ENCODE data around the gene AP3S2. TPM values are rescaled to one million over a fixed set of nuclear protein-coding genes. Genes with fewer than 3 reads are reported as not detected.
"Not testable (repeated sequence)": the region's sequence is repeated elsewhere in the genome, so short reads cannot be mapped to it uniquely, and the experiment has no call there.

The AP3S2 gene
- total and polyA plus RNA-seq, 9 donors: 23.7 to 35.2 (median 26.6) TPM

DNA sequence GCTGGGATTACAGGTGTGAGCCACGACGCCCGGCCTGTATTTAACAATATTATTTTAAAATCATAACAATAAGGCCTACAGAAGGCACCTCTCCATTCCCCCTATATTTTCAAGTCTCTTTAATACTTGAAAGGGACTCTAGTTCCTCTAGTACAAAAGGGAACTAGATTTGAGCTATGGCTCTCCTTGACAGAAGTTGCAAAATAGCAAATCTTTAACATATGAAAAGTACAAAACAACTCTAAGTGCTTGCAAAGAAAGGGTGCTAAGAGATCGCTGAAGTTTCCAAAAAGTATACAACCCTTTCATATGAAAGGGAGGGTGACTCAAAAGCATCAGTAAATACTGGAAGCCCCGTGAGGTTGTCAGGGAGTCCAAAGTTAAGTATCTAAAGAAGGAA is 23.8 kb downstream of the AP3S2 start:
- H3K36me3 ChIP-seq (ENCODE audit: control insufficient read depth, insufficient read depth, low read length): peaks cover 26% of the 10 kb centered on the region
- no peaks in the 10 kb centered on the region for H3K27me3 ChIP-seq (ENCODE audit: control insufficient read depth, insufficient read depth, low read length)
- no CpG with 5 or more reads among the region's 5 CpGs for WGBS (ENCODE audit: insufficient coverage)
- no peak overlapping the region for H3K27ac ChIP-seq (ENCODE audit: low read length)
- H3K4me3 ChIP-seq (ENCODE audit: low read length): no peak overlapping the region
- H3K9me3 ChIP-seq (replicated peaks; ENCODE audit: control insufficient read depth, low read depth, low read length): no peaks in the 10 kb centered on the region
- no peaks in the 10 kb centered on the region for H3K4me1 ChIP-seq (ENCODE audit: control insufficient read depth, insufficient read depth, low read length)
- DNase-seq: no peak

DNA sequence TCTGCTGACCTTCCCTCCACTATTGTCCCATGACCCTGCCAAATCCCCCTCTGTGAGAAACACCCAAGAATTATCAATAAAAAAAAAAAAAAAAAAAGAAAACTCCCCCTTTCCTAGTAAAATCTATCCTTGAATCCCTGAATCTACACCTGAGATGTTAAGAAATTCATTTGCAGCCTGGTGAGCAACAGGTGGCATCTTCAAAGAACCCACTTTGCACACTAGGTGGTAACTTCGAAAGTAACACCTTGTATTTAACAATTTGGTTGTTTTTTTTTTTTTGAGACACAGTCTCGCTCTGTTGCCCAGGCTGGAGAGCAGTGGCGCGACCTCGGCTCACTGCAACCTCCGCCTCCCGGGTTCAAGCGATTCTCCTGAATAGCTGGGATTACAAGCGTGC is 24.3 kb downstream of the AP3S2 start:
- DNase-seq; H3K9me3 ChIP-seq (replicated peaks; ENCODE audit: control insufficient read depth, low read depth, low read length); H3K4me1 ChIP-seq (ENCODE audit: control insufficient read depth, insufficient read depth, low read length); H3K4me3 ChIP-seq (ENCODE audit: low read length); H3K27me3 ChIP-seq (ENCODE audit: control insufficient read depth, insufficient read depth, low read length); H3K27ac ChIP-seq (ENCODE audit: low read length): not testable (repeated sequence)
- H3K36me3 ChIP-seq (ENCODE audit: control insufficient read depth, insufficient read depth, low read length): peaks cover 30% of the 10 kb centered on the region
- WGBS (ENCODE audit: insufficient coverage): 96% methylated on average over 4 of the region's 9 CpGs

- Histone ChIP-seq H3K27ac (ENCODE audit: low read length) (no peak overlapping the region), H3K27me3 (ENCODE audit: control insufficient read depth, insufficient read depth, low read length) (no peaks in the 10 kb centered on the region), H3K36me3 (ENCODE audit: control insufficient read depth, insufficient read depth, low read length) (peaks cover 41% of the 10 kb centered on the region), H3K9me3 (replicated peaks; ENCODE audit: control insufficient read depth, low read depth, low read length) (no peaks in the 10 kb centered on the region), H3K4me1 (ENCODE audit: control insufficient read depth, insufficient read depth, low read length) (no peaks in the 10 kb centered on the region), H3K4me3 (ENCODE audit: low read length) (no peak overlapping the region)
- no CpG with 5 or more reads among the region's 3 CpGs for WGBS (ENCODE audit: insufficient coverage)
- no peak for DNase-seq
Measured at GRCh38 chr15:89864958-89865739, 28.6 kb downstream of the AP3S2 start.

GRCh38 chr15:89863918-89864317 is 29.9 kb downstream of the AP3S2 start:
- Histone ChIP-seq H3K4me3 (ENCODE audit: low read length) (no peak overlapping the region), H3K36me3 (ENCODE audit: control insufficient read depth, insufficient read depth, low read length) (peaks cover 38% of the 10 kb centered on the region), H3K27ac (ENCODE audit: low read length) (no peak overlapping the region), H3K27me3 (ENCODE audit: control insufficient read depth, insufficient read depth, low read length) (no peaks in the 10 kb centered on the region), H3K4me1 (ENCODE audit: control insufficient read depth, insufficient read depth, low read length) (no peaks in the 10 kb centered on the region), H3K9me3 (replicated peaks; ENCODE audit: control insufficient read depth, low read depth, low read length) (no peaks in the 10 kb centered on the region)
- DNase-seq: no peak

DNA sequence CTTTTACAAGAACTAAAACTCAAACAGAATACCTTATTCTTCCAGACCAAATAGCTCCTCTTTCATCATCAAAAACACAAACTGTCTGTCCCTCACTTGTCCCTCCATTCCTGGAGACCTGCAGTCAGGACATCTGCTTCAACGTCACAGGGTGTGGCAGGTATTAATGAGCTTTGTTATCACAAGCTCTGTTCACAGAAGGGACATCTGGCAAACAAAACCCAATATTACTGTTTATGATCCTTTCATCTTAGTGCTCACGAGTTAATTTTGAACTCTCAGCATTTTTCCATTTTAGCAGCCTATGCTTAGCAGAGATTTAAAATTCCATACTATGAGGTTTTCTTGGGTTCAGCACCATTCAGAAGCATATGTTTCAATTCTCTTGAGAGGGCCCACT is 32.9 kb downstream of the AP3S2 start:
- H3K36me3 ChIP-seq (ENCODE audit: control insufficient read depth, insufficient read depth, low read length): peaks cover 43% of the 10 kb centered on the region
- no peak for DNase-seq
- 86% methylated on average over 1 of the region's 2 CpGs for WGBS (ENCODE audit: insufficient coverage)

DNA sequence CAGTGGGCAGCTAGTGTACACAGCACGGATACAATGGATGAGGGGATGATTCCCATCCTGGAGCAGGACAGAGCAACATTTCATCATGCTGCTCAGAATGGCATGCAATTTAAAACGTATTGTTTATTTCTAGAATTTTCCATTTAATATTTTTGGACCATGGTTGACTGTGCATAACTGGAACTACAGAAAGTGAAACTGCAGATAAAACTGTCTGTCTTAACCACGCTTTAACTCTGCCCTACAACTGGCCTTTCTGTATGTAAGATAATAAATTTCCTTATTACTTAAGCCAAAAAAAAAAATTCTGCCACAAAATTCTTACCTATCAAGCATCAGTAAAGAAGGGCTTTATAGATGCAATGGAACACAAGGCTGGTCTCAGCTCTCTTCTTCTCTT is 33.4 kb downstream of the AP3S2 start:
- no peak overlapping the region for H3K4me3 ChIP-seq (ENCODE audit: low read length)
- 100% methylated on average over 1 of the region's 3 CpGs for WGBS (ENCODE audit: insufficient coverage)
- H3K4me1 ChIP-seq (ENCODE audit: control insufficient read depth, insufficient read depth, low read length): no peaks in the 10 kb centered on the region
- no peak overlapping the region for H3K27ac ChIP-seq (ENCODE audit: low read length)
- H3K9me3 ChIP-seq (replicated peaks; ENCODE audit: control insufficient read depth, low read depth, low read length): no peaks in the 10 kb centered on the region
- no peak for DNase-seq
- peaks cover 42% of the 10 kb centered on the region for H3K36me3 ChIP-seq (ENCODE audit: control insufficient read depth, insufficient read depth, low read length)
- no peaks in the 10 kb centered on the region for H3K27me3 ChIP-seq (ENCODE audit: control insufficient read depth, insufficient read depth, low read length)

More for the DNA sequence above, 32.9 kb downstream of the AP3S2 start:
- no peak overlapping the region for H3K27ac ChIP-seq (ENCODE audit: low read length)
- no peaks in the 10 kb centered on the region for H3K27me3 ChIP-seq (ENCODE audit: control insufficient read depth, insufficient read depth, low read length)
- no peak overlapping the region for H3K4me3 ChIP-seq (ENCODE audit: low read length)
- no peaks in the 10 kb centered on the region for H3K4me1 ChIP-seq (ENCODE audit: control insufficient read depth, insufficient read depth, low read length)
- no peaks in the 10 kb centered on the region for H3K9me3 ChIP-seq (replicated peaks; ENCODE audit: control insufficient read depth, low read depth, low read length)

DNA sequence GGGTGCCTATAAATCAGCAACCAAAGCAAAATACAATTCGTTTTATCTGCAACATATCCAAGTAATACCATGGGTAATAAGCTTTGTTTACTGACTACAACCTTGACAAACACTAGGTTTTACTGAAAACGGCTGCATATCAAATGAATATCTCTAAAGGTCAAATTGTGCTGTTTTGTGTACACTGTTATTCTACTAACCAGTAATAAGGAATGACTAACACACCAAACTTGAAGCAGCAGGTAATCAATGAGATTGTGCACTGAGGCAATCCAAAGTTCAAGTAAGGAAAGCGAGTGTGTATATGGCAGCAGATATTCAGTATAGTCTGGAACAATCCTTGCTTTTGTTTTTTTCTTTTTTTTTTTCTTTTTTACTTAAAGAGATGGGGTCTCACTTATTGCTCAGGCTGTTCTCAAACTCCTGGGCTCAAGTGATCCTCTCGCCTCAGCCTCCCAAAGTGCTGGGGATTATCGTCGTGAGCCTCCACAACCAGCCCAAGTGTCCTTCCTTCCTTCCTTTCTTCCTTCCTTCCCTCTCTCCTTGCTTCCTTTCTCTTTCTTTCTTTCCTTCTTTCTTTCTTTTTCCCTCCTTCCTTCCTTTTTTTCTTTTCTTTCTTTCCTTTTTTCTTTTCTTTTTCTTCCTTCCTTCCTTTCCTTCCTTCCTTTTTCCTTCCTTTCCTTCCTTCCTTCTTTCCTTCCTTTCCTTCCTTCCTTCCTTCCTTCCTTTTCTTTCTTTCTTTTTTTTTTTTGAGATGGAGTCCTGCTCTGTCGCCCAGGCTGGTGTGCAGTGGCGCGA is 34.9 kb downstream of the AP3S2 start:
- no peaks in the 10 kb centered on the region for H3K9me3 ChIP-seq (replicated peaks; ENCODE audit: control insufficient read depth, low read depth, low read length)
- WGBS (ENCODE audit: insufficient coverage): 95% methylated on average over 3 of the region's 9 CpGs
- H3K4me1 ChIP-seq (ENCODE audit: control insufficient read depth, insufficient read depth, low read length): no peaks in the 10 kb centered on the region
- no peak overlapping the region for H3K4me3 ChIP-seq (ENCODE audit: low read length)
- H3K27ac ChIP-seq (ENCODE audit: low read length): no peak overlapping the region
- DNase-seq: no peak
- no peaks in the 10 kb centered on the region for H3K27me3 ChIP-seq (ENCODE audit: control insufficient read depth, insufficient read depth, low read length)
- H3K36me3 ChIP-seq (ENCODE audit: control insufficient read depth, insufficient read depth, low read length): peaks cover 34% of the 10 kb centered on the region

GRCh38 chr15:89857673-89858072 is 36.1 kb downstream of the AP3S2 start:
- peaks cover 30% of the 10 kb centered on the region for H3K36me3 ChIP-seq (ENCODE audit: control insufficient read depth, insufficient read depth, low read length)
- DNase-seq: no peak
- H3K27ac ChIP-seq (ENCODE audit: low read length): no peak overlapping the region
- no peaks in the 10 kb centered on the region for H3K4me1 ChIP-seq (ENCODE audit: control insufficient read depth, insufficient read depth, low read length)
- no peaks in the 10 kb centered on the region for H3K9me3 ChIP-seq (replicated peaks; ENCODE audit: control insufficient read depth, low read depth, low read length)
- no CpG with 5 or more reads among the region's 3 CpGs for WGBS (ENCODE audit: insufficient coverage)
- H3K4me3 ChIP-seq (ENCODE audit: low read length): no peak overlapping the region
- H3K27me3 ChIP-seq (ENCODE audit: control insufficient read depth, insufficient read depth, low read length): no peaks in the 10 kb centered on the region

DNA sequence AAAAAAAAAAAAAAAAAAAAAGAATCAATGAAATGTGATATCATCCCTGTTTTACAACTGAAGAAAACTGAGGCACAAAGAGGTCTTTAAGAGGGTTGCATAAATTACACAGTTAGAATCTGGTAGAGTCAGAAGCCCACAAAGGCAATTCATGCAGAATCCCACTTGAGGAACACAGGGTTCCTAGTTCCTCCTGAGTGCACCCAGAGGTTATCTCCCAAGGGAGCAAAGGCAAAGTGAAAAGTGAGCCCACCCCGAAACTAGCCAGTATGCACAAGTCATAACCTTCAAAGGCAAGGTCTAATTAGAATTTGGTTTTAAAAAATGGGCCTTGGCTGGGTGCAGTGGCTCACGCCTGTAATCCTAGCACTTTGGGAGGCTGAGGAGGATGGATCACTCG is 37.8 kb downstream of the AP3S2 start:
- no peak for DNase-seq
- no peaks in the 10 kb centered on the region for H3K9me3 ChIP-seq (replicated peaks; ENCODE audit: control insufficient read depth, low read depth, low read length)
- no peaks in the 10 kb centered on the region for H3K27me3 ChIP-seq (ENCODE audit: control insufficient read depth, insufficient read depth, low read length)
- no peak overlapping the region for H3K4me3 ChIP-seq (ENCODE audit: low read length)
- WGBS (ENCODE audit: insufficient coverage): 95% methylated on average over 2 of the region's 3 CpGs
- H3K4me1 ChIP-seq (ENCODE audit: control insufficient read depth, insufficient read depth, low read length): no peaks in the 10 kb centered on the region
- no peak overlapping the region for H3K27ac ChIP-seq (ENCODE audit: low read length)
- peaks cover 35% of the 10 kb centered on the region for H3K36me3 ChIP-seq (ENCODE audit: control insufficient read depth, insufficient read depth, low read length)

GRCh38 chr15:89854863-89855262 is 38.9 kb downstream of the AP3S2 start:
- not testable (repeated sequence) for H3K27me3 ChIP-seq (ENCODE audit: control insufficient read depth, insufficient read depth, low read length); DNase-seq; H3K27ac ChIP-seq (ENCODE audit: low read length); H3K4me3 ChIP-seq (ENCODE audit: low read length); H3K4me1 ChIP-seq (ENCODE audit: control insufficient read depth, insufficient read depth, low read length); H3K9me3 ChIP-seq (replicated peaks; ENCODE audit: control insufficient read depth, low read depth, low read length)
- H3K36me3 ChIP-seq (ENCODE audit: control insufficient read depth, insufficient read depth, low read length): peaks cover 26% of the 10 kb centered on the region
- WGBS (ENCODE audit: insufficient coverage): 88% methylated on average over 4 of the region's 17 CpGs

Data from muscle of leg (tissue), 11 donors.